Limb (tissue), 2 donors: ENCODE results near the gene RMDN3.
A peak's percentile ranks its signal among the peaks of the same experiment; 100 is the strongest.

Experiments
- DNase-seq, 2 donors: peaks; one replicate each; pipeline ENCODE4 v3.0.0-alpha.2; 2016; ENCODE audit errors: extremely low spot score in 2 of 2

RMDN3 gene, protein sequence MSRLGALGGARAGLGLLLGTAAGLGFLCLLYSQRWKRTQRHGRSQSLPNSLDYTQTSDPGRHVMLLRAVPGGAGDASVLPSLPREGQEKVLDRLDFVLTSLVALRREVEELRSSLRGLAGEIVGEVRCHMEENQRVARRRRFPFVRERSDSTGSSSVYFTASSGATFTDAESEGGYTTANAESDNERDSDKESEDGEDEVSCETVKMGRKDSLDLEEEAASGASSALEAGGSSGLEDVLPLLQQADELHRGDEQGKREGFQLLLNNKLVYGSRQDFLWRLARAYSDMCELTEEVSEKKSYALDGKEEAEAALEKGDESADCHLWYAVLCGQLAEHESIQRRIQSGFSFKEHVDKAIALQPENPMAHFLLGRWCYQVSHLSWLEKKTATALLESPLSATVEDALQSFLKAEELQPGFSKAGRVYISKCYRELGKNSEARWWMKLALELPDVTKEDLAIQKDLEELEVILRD

GRCh38 chr15:40754883-40755811 lies at the start of gene RMDN3:
TSS of gene RMDN3 (minus strand) at chr15:40755254. CDS start at chr15:40754783, 471 bp downstream.
- DNase-seq, result peak; percentile 96 to 97

- DNase-seq, result no peak
Measured at GRCh38 chr15:40803688-40804087, 48.6 kb upstream of the RMDN3 start.

DNA sequence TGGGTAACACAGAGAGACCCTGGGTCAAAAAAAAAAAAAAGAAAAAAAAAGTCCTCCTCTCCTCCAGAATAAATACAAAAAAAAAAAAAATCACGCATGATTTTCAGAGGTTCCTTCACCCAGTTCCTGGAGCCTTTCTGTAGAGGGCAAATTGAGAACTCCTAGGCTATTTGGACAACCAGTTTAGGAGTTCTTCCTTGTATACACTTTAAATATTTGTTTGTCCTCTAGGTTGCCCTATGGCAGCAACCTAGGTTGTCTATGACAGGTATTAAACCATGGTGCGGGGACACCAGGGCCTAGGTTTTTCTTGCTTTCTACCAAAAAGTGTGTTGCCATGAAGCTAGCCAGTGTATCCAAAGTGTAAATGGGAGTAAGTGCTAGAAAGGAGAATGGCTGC lies 48.0 kb upstream of the RMDN3 start:
- no peak for DNase-seq

DNA sequence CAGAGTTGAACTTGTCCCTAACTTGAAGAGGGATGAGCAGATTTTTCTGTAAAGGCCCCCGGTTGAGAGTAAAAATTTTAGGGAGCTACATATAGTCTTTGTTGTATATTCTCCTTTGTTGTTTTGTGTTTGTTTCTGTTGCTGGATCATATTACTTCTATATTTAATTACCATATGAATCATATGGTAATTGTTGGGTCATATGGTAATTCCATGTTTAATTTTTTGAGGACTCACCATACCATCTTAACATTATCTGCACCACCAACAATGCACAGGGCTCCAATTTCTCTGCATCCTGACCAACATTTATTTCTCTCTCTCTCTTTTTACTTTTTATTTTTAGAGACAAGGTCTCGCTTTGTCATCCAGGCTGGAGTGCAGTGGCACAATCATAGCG lies 44.5 kb upstream of the RMDN3 start:
- no peak for DNase-seq

DNA sequence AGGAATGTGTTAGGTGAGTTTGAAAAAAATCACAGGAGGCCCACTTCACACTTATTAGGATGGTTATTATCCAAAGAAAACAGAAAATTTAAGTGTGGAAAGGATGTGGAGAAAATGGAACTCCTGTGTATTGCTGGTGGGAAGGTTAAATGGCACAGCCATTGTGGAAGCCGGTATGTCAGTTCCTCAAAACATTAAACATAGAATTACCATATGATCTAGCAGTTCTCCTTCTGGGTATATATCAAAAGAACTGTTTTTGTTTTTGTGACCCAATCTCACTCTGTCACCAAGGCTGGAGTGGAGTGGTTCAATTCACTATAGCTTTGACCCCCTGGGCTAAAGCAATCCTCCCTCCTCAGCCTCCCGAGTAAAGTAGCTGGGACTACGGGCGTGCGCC lies 41.5 kb upstream of the RMDN3 start:
- DNase-seq, result no peak

GRCh38 chr15:40796041-40796440 lies 41.0 kb upstream of the RMDN3 start:
- no peak for DNase-seq

DNA sequence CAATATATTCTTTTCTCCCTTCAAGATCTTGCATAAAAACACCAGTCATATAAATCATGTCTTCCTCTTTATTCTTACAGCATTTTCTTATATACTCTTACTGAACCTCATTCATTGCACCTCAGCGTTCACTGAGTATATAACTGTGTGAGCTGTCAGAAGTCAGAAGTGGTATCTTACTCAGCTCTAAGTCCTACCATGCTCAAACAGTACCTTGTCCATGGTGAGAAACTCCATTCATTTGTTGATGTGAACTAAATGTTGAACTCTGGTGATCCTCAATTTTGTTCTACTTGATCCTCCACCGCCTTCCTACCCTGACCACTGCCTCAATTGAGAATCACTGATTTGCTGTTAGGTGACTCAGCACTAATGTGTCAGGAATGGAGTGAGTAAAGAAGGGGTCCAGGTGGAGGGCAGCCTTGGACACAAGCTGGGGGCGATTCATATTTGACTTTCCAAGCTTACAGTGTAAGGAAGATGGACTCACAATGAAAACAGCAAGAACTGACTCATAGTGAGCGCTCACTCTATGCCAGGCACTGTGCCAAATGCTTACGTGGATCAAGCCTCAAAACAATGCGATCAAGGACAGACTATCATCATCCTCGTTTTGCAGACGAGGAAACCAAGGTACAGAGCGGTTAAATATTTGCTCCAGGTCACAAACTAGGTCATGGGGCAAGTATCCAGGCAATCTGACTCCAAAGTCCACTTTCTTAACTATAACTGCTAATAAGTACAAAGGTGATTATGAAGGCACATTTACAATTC lies 38.3 kb upstream of the RMDN3 start:
- DNase-seq, result no peak

DNA sequence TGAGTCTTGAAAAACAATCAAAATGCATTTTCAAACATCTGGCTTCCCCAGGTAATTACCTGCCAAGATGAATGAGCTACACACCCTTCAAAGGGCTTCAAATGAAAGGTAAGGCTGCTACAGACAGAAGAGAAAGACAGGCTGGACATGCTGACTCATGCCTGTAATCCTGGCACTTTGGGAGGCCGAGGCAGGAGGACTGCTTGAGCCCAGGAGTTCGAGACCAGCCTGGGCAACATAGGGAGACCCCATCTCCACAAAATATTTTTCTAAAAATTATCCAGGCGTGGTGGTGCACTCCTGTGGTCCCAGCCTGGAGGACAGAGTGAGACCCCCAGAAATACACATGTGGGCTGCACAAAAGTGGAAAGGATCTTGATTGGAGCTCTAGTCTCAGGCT lies 37.3 kb upstream of the RMDN3 start:
- DNase-seq, result no peak

DNA sequence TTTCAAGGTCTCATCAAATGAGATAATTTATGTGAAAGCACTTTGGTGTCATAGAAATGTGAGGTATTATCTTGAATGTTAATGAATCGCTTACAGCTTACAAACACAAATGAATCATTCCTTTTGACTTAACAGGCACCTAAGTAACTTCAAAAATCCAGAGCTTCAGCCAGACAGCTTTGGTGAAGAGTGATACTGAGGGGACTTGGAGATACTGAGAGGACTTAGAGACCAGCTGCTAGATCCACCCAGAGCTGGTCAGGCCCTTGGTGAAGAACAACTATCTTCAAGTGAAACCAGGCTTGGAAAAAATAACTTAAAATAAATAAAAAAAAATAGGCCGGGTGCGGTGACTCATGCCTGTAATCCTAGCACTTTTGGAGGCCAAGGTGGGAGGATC lies 35.7 kb upstream of the RMDN3 start:
- no peak for DNase-seq

- DNase-seq, result no peak
Measured at GRCh38 chr15:40789999-40790398, 34.9 kb upstream of the RMDN3 start.

- DNase-seq, result no peak
Measured at GRCh38 chr15:40789119-40789518, 34.1 kb upstream of the RMDN3 start.

DNA sequence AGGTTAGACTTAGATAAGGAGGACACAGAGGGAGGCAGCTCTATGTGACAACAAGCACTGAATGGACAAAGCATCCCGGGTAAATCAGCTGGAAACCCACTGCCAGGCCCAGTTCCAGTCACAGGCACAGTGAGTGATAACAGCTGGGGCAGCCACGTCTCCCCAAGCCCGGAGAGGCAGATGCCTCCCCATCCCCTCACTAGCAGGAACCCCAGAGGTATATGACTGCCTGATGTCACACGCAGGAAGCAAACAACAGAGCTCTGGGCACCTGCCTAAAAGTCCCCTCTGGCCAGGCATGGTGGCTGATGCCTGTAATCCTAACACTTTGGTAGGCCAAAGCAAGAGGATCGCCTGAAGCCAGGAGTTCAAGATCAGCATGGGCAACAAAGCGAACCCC lies 32.9 kb upstream of the RMDN3 start:
- DNase-seq, result no peak

DNA sequence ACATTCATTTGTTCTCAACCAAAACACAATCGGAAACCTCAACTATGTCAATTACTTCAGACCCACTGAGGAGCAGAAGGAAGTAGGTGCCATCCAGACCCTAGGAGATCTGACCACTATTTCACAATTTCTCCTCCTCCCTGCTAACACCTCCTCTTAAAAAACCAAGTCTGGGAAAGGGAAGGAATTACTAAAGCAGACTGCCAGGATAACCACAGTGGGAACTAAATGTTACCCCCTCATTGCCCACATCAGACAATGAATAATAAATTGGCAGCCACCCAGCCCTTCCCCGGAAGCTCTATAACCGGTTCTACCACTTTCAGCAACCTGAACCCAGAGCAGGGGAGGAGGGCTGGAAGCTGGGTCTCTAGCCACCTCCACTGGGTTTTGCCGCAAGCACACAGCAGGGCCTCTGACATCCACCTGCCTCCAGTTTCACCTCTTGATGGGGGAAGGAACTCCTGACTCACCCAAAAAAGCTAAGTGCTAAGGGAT lies 32.3 kb upstream of the RMDN3 start:
- no peak for DNase-seq

DNA sequence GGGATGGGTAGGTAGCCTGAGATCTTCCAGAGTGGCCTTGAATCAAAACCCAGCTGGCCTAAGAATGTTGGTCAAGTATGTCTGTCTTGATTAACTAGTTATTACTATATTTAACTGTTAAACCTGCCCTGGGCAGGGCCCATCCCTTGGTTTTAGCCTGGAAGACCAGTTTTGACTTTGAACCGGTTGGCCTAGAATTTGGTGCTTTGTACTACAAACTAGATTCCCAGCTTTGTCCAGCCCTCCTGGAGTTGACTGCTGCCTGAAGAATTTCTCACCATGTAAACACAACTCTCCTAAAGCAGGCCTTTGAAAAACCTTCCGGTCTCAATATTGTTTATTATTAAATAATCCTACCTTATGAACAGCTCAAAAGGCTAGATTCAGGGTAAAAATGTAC lies 30.8 kb upstream of the RMDN3 start:
- DNase-seq, result no peak

DNA sequence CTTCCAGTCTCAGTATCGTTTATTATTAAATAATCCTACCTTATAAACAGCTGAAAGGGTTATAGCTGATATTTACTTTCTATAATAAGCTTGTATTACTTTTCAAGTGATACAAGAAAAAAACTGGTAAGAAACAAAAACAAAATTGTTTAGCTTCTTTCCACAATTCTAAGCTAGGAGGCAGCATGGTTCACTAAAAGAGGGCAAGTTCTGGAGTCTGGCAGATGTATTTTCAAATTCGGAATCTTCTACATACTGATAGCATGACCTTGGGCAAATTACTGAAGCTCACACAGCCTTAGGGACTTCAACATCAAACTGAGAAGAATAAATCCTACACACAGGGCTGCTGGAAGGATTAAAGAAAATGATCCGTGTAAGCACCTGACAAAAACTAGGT lies 30.1 kb upstream of the RMDN3 start:
- no peak for DNase-seq

- peak in 1 of 2 donors; percentile 63 for DNase-seq
Measured at GRCh38 chr15:40782609-40783227, 27.7 kb upstream of the RMDN3 start.

DNA sequence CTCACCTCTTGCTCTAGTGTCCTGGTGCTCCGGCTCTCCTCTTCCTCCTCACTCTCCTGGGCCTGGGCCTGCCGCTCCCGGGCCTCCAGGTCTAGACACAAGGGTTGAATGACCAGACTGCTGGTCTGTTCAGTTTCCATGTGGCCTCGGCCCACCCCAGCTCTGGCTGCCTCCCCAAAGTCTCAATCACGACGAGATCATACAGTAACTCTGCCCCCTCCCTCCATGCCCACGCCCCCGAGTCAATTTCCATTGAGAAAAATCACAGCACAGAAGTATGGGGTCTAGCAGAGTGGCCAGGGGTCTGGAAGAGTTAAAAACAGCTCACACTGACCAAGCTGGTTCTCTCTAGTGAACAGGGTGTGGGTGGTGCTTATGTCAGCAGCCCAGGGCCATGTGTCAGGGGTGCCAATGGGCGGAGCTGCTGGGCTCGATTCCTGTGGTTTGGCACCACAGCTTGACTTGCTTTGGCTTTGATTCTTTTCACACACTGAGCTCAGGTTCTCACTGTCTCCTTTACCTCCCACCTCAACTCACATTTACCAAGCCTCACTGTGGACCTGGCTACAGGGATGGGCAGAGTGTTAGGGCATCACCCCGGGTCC lies 21.6 kb upstream of the RMDN3 start:
- DNase-seq, result no peak

- no peak for DNase-seq
Measured at GRCh38 chr15:40775740-40776536, 20.9 kb upstream of the RMDN3 start.

- no peak for DNase-seq
Measured at GRCh38 chr15:40775007-40775406, 20.0 kb upstream of the RMDN3 start.

- no peak for DNase-seq
Measured at GRCh38 chr15:40773902-40774301, 18.8 kb upstream of the RMDN3 start.
